Measurements from ENCODE around the gene TMEM170B.

DNA sequence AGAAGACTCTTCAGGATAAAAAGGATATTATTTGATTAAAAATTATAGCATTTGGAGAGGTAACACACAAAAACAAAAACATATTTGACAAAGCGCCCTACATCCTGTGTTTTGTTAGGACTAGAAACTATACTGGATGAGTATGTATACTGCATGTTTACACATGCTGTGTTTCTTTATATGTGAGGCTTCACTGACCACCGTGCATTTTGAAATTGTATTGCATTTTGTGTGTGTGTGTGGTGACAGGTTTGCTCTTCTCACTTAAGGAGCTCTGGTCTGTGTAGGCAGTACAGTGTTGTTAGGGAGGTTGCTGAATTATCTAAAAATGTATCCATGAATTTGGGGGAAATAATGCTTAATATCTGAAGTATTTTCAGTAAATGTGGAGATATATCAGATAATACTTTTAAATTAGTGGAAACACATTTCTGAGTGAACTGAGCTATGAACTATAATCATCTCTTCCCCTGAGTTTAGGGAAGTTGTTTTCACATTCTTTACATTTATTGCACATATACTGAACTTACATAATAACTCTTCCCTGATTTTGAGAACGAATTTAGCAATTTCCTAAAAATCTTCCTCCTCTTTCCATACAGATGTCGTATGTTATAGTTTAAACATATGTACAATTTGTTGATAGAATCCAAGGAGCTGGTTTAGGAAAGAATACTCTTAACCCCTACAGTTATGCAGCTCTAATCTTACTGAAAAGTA is 43.3 kb downstream of the TMEM170B start:
- TF ChIP-seq EP300 (IDR thresholded peaks at IDR 0.05), result no peak
- TF ChIP-seq POLR2A (IDR thresholded peaks at IDR 0.05), result no peak
- TF ChIP-seq, protein P1, sequence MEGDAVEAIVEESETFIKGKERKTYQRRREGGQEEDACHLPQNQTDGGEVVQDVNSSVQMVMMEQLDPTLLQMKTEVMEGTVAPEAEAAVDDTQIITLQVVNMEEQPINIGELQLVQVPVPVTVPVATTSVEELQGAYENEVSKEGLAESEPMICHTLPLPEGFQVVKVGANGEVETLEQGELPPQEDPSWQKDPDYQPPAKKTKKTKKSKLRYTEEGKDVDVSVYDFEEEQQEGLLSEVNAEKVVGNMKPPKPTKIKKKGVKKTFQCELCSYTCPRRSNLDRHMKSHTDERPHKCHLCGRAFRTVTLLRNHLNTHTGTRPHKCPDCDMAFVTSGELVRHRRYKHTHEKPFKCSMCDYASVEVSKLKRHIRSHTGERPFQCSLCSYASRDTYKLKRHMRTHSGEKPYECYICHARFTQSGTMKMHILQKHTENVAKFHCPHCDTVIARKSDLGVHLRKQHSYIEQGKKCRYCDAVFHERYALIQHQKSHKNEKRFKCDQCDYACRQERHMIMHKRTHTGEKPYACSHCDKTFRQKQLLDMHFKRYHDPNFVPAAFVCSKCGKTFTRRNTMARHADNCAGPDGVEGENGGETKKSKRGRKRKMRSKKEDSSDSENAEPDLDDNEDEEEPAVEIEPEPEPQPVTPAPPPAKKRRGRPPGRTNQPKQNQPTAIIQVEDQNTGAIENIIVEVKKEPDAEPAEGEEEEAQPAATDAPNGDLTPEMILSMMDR (IDR thresholded peaks at IDR 0.05), result no peak
